ENCODE results near the gene ATP8A2. TPM values are rescaled to one million over a fixed set of nuclear protein-coding genes. Genes with fewer than 3 reads are reported as not detected.

ATP8A2 gene
- total and polyA plus RNA-seq, 2 of the 4 experiments (the other 2 are of a cell fraction), result 0.02 to 0.18 TPM

DNA sequence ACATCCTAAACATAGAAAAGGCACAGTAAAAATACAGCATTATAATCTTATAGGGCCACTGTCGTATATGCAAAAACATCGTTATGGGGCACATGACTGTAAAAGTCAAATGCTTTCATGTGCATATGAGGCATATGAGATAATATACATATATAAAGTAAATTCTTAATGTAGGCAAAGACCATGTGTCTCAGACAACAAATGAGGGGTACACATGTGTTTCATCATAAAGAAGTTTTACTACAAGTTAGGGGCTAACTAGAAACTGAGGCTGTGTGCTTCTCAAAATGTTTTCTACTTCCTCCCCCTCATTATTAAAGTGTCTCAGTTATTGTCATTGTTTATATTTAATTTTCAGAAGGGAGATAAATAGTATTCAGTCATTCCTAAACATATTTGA, 370.4 kb downstream of the ATP8A2 start:
- Histone ChIP-seq H3K18ac (ENCODE audit: low read depth, low read length) (no peak overlapping the region), H4K5ac (ENCODE audit: low read depth, low read length) (no peak overlapping the region), H3K9ac (ENCODE audit: low read depth, low read length) (no peak overlapping the region), H3K27me3 (ENCODE audit: control insufficient read depth, insufficient read depth, low read length) (no peaks in the 10 kb centered on the region), H4K20me1 (ENCODE audit: insufficient read depth, low read length) (no peaks in the 10 kb centered on the region), H3K27ac (ENCODE audit: insufficient read depth, low read length) (no peak overlapping the region), H3K36me3 (ENCODE audit: control insufficient read depth, insufficient read depth, low read length) (no peaks in the 10 kb centered on the region), H4K91ac (ENCODE audit: insufficient read depth, low read depth, low read length) (no peak overlapping the region), H3K23ac (ENCODE audit: low read depth, low read length) (no peak overlapping the region), H3K56ac (ENCODE audit: extremely low read depth, insufficient read depth, low read length) (no peak overlapping the region), H3K9me1 (ENCODE audit: insufficient read depth, low read length) (no peaks in the 10 kb centered on the region), H2AK5ac (ENCODE audit: low read depth, low read length) (no peak overlapping the region), H2BK5ac (ENCODE audit: low read depth, low read length, poor library complexity, severe bottlenecking) (no peak overlapping the region), H3K4me3 (ENCODE audit: insufficient read depth, low read depth, low read length) (no peak overlapping the region), H2BK120ac (ENCODE audit: low read depth, low read length) (no peak overlapping the region), H2BK20ac (ENCODE audit: low read depth, low read length) (no peak overlapping the region), H3K4me2 (ENCODE audit: low read depth, low read length) (no peak overlapping the region), H4K8ac (ENCODE audit: low read depth in 2 of 2, low read length in 2 of 2) (no peak overlapping the region), H2BK15ac (ENCODE audit: low read depth, low read length) (no peak overlapping the region), H3K14ac (replicated peaks; ENCODE audit: low read depth, low read length) (no peak overlapping the region), H3K4ac (ENCODE audit: low read depth, low read length) (no peak overlapping the region), H3K9me3 (ENCODE audit: control insufficient read depth, insufficient read depth, low read length) (no peaks in the 10 kb centered on the region), H2AK9ac (replicated peaks; ENCODE audit: low read depth, low read length, poor library complexity) (no peak overlapping the region), H3K4me1 (ENCODE audit: control insufficient read depth, insufficient read depth, low read length) (no peaks in the 10 kb centered on the region), H3K79me1 (ENCODE audit: low read depth in 1 of 2, low read length in 2 of 2) (no peaks in the 10 kb centered on the region), H2AFZ (replicated peaks; ENCODE audit: low read length, poor library complexity) (no peak overlapping the region)
- dilution Hi-C loops (cut with HindIII; ENCODE audit: low sequenced_read_pairs, unreplicated experiment) (no loop called here), in situ Hi-C loops (cut with MboI; ENCODE audit: low sequenced_read_pairs) (no loop called here), intact Hi-C loops (cut with micrococcal nuclease) (no loop called here)
- BruUV-seq (replicated peaks), result no TSS peak
- no CpG with 5 or more reads among the region's 2 CpGs for WGBS, 2 experiments (ENCODE audit: extremely low coverage in 2 of 2, insufficient read length in 1 of 2)
- ATAC-seq (ENCODE audit: low read depth) (no peak), DNase-seq (no peak)
- ChIA-PET CTCF (no interaction called here), POLR2A (ENCODE audit: unreplicated experiment) (no interaction called here)
- TF ChIP-seq FOS (IDR thresholded peaks at IDR 0.05; ENCODE audit: low read depth, low read length) (no peak), CHD1 (IDR thresholded peaks at IDR 0.05; ENCODE audit: low read depth, low read length) (no peak), POLR2A (IDR thresholded peaks at IDR 0.05; ENCODE audit: low read depth, low read length) (no peak), RCOR1 (IDR thresholded peaks at IDR 0.05; ENCODE audit: insufficient replicate concordance, low read length) (no peak), RAD21 (IDR thresholded peaks at IDR 0.05; ENCODE audit: low read length) (no peak), CEBPB (IDR thresholded peaks at IDR 0.05; ENCODE audit: low read depth, low read length) (no peak), MXI1 (IDR thresholded peaks at IDR 0.05; ENCODE audit: borderline replicate concordance, low read depth, low read length) (no peak), MAFK (IDR thresholded peaks at IDR 0.05; ENCODE audit: low read depth, low read length) (no peak), MAZ (IDR thresholded peaks at IDR 0.05; ENCODE audit: borderline replicate concordance, low read depth, low read length) (no peak), RFX5 (IDR thresholded peaks at IDR 0.05; ENCODE audit: low read depth, low read length) (no peak)
- TF ChIP-seq, protein P1, sequence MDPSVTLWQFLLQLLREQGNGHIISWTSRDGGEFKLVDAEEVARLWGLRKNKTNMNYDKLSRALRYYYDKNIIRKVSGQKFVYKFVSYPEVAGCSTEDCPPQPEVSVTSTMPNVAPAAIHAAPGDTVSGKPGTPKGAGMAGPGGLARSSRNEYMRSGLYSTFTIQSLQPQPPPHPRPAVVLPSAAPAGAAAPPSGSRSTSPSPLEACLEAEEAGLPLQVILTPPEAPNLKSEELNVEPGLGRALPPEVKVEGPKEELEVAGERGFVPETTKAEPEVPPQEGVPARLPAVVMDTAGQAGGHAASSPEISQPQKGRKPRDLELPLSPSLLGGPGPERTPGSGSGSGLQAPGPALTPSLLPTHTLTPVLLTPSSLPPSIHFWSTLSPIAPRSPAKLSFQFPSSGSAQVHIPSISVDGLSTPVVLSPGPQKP (IDR thresholded peaks at IDR 0.05; ENCODE audit: borderline replicate concordance, low read depth, low read length), result no peak
- TF ChIP-seq, protein P2, sequence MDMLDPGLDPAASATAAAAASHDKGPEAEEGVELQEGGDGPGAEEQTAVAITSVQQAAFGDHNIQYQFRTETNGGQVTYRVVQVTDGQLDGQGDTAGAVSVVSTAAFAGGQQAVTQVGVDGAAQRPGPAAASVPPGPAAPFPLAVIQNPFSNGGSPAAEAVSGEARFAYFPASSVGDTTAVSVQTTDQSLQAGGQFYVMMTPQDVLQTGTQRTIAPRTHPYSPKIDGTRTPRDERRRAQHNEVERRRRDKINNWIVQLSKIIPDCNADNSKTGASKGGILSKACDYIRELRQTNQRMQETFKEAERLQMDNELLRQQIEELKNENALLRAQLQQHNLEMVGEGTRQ (IDR thresholded peaks at IDR 0.05; ENCODE audit: low read depth, low read length), result no peak
- TF ChIP-seq, protein P3, sequence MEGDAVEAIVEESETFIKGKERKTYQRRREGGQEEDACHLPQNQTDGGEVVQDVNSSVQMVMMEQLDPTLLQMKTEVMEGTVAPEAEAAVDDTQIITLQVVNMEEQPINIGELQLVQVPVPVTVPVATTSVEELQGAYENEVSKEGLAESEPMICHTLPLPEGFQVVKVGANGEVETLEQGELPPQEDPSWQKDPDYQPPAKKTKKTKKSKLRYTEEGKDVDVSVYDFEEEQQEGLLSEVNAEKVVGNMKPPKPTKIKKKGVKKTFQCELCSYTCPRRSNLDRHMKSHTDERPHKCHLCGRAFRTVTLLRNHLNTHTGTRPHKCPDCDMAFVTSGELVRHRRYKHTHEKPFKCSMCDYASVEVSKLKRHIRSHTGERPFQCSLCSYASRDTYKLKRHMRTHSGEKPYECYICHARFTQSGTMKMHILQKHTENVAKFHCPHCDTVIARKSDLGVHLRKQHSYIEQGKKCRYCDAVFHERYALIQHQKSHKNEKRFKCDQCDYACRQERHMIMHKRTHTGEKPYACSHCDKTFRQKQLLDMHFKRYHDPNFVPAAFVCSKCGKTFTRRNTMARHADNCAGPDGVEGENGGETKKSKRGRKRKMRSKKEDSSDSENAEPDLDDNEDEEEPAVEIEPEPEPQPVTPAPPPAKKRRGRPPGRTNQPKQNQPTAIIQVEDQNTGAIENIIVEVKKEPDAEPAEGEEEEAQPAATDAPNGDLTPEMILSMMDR (conservative IDR thresholded peaks at IDR 0.05; ENCODE audit: low read depth, low read length), result no peak
